ENCODE results near the gene TRPV5.

GRCh38 chr7:142954680-142955268, 21.2 kb upstream of the TRPV5 start:
- TF ChIP-seq POLR2A (IDR thresholded peaks at IDR 0.05; ENCODE audit: low read depth, low read length) (no peak), CTCF (IDR thresholded peaks at IDR 0.05; ENCODE audit: extremely low read depth in 1 of 2, insufficient read depth in 1 of 2, low read depth in 1 of 2, low read length in 2 of 2) (no peak), POLR2AphosphoS5 (IDR thresholded peaks at IDR 0.05; ENCODE audit: insufficient read depth, low read depth, low read length) (no peak), EZH2 (IDR thresholded peaks at IDR 0.05; ENCODE audit: borderline replicate concordance, low read depth, low read length, severe bottlenecking) (no peak), MAX (IDR thresholded peaks at IDR 0.05; ENCODE audit: insufficient read depth, insufficient read length) (no peak), JUN (IDR thresholded peaks at IDR 0.05; ENCODE audit: borderline replicate concordance, insufficient read depth, insufficient read length, low read depth) (no peak), MYC (IDR thresholded peaks at IDR 0.05; ENCODE audit: low read depth, low read length) (no peak)
